Esophagus muscularis mucosa (tissue), 3 donors: Measurements from ENCODE around the gene SLC25A48.

ENCODE experiments used
- POLR2A ChIP-seq: fragments of 450-650 bp; IDR thresholded peaks from one replicate; pipeline ENCODE4 v1.6.1; 2017; ENCODE audit warnings: antibody characterized with exemption, moderate library complexity, mild to moderate bottlenecking, low read depth
- POLR2AphosphoS5 ChIP-seq, 2 donors: sonication (generic); formaldehyde crosslinking; IDR thresholded peaks; one replicate each; pipeline ENCODE4 v1.6.1; 2017; ENCODE audit warnings: antibody characterized with exemption in 2 of 2
- TF ChIP-seq, protein P1 (sequence below), 3 experiments: fragments of 200-600 bp in 2 of 3; fragments of 450-650 bp in 1 of 3; sonication (generic) in 2 of 3; IDR thresholded peaks; one replicate each; pipeline ENCODE4 v1.5.1; 2017 to 2019; ENCODE audit warnings: antibody characterized with exemption in 3 of 3, mild to moderate bottlenecking in 2 of 3, moderate library complexity in 1 of 3

DNA sequence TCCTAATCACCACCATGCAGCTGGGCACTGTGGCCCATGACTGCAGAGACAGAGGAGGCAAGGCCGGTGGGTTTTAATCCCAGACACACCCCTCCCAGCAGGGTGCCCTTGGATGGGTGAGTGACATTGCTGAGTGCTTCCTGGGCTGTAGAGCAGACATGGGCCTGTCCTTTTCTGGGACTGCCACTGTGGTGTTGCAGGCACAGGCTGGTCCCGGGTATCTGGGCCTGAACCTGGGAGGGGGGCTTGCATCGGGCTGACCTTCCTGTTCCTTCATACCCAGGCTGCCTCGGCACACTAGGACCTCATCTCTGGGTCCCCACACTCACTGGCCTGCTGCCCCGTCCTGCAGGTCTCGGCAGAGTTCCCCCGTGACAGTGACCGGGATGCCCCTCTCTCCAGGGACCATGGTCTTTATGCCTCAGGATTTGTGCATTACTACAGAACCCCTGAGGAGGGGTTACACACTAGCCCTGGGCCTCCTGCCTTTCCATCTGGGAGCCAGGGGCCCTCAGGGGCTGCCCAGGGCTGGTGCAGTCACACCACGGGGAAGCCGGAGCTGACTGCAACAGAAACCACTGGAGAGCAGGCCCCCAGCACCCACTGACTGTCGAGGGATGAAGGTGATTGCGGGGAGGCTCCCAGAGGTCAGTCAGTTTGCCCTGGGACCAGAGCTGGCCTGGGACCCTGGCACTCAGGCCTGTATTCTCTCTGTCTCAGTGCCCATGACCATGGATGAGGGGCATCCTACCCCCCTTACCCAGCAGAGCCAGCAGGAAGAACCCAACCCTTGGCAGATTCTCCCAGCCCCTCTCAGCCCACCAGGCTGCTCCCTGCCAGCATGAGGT, 8.9 kb upstream of the SLC25A48 start:
- no peak for TF ChIP-seq POLR2A
- TF ChIP-seq, protein P1, sequence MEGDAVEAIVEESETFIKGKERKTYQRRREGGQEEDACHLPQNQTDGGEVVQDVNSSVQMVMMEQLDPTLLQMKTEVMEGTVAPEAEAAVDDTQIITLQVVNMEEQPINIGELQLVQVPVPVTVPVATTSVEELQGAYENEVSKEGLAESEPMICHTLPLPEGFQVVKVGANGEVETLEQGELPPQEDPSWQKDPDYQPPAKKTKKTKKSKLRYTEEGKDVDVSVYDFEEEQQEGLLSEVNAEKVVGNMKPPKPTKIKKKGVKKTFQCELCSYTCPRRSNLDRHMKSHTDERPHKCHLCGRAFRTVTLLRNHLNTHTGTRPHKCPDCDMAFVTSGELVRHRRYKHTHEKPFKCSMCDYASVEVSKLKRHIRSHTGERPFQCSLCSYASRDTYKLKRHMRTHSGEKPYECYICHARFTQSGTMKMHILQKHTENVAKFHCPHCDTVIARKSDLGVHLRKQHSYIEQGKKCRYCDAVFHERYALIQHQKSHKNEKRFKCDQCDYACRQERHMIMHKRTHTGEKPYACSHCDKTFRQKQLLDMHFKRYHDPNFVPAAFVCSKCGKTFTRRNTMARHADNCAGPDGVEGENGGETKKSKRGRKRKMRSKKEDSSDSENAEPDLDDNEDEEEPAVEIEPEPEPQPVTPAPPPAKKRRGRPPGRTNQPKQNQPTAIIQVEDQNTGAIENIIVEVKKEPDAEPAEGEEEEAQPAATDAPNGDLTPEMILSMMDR (IDR thresholded peaks at IDR 0.05), result no peak
- no peak for TF ChIP-seq POLR2AphosphoS5 (IDR thresholded peaks at IDR 0.05)
